ENCODE results near the gene SLC50A1.

SLC50A1 gene

DNA sequence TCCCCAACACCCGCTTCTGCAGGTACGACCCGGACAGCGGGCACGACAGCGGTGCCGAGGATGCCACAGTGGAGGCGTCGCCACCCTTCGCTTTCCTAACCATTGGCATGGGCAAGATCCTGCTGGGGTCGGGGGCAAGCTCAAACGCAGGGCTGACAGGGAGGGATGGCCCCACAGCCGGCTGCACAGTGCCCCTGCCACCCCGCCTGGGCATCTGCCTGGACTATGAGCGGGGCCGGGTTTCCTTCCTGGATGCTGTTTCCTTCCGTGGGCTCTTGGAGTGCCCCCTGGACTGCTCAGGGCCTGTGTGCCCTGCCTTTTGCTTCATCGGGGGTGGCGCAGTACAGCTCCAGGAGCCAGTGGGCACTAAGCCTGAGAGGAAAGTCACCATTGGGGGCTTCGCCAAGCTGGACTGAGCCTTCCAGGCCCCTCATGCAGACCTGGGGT lies 48.1 kb downstream of the SLC50A1 start:
- DNase-seq: no peak

DNA sequence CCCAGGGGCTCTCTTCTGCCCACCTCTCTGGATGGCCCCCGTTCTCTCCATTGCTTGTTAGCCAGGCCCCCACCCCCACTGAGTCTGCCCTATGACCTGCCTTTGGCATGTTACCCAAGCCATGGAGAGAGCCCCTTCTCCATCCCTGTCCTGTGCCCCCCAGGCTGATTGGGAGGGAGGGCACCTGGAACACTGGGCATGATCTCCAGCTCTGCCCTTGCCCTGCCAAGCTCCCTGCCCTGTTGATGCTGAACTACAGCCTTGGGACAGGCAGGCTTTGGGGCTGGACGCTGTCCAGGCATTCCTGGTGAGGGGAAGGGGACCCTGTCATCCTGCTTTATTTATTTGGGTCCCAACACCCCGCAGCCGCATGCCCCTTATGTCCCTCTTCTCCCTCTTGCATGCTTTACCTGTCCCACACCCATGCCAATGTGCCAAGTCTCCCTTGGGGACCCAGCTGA lies 48.7 kb downstream of the SLC50A1 start:
- DNase-seq: no peak

DNA sequence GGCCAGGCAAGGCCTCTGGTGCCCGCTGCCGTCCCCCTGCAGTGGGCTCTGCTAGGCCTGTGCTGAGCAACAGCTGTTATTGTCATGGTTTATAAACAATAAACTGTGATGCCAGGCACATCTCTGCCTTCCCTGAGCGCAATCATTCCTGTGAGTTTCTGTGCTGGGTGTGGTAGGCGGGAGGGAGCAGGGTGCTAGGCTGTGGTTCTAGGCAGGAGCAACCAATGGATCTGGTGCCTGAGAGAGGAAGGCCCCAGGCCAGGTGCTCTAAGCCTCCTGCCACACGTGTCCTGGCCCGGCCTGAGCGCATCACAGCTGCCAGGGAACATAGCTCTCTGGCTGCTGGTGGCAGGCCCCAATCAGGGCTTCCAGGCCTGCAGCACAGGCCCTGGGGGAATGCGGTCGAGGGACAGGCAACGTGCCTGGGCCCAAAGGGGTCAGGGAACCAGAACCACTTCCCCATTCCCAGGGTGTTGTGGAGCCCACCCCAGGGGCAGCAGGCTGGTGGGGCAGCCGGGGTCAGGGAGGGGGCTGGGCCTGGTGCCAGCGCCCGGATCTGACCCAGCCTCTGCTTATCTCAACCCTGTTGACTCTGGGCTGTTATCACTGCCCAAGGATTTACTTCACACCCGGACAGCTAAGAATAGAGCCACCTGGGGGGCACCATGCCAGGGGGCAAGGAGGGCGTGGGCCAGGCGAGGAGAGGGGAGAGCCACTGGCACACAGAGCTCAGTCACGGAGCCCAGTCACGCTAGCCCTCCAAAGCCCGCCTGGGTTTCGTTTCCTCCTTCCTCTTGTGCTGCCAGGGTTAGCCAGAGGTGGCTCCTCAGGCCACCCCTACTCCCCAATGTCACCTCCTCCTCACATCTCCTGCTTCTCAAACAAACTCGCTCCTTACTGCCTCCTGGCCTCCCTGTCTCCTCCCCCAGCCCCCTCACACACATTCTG lies 49.5 kb downstream of the SLC50A1 start:
- DNase-seq: no peak

DNA sequence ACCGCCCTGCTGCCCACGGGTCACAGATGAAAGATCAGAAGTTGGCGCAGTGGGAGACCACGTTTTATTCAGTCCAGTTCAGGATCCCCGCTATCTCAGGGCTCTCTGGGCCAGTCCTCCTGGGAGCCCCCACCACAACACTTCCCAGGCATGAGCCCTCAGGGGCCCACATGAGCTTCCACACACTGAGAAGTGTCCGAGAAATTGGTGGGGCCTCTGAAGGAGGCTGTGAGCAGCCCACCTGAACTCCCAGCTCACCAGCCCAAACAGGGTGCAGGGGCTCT lies 50.1 kb downstream of the SLC50A1 start:
- DNase-seq: no peak

DNA sequence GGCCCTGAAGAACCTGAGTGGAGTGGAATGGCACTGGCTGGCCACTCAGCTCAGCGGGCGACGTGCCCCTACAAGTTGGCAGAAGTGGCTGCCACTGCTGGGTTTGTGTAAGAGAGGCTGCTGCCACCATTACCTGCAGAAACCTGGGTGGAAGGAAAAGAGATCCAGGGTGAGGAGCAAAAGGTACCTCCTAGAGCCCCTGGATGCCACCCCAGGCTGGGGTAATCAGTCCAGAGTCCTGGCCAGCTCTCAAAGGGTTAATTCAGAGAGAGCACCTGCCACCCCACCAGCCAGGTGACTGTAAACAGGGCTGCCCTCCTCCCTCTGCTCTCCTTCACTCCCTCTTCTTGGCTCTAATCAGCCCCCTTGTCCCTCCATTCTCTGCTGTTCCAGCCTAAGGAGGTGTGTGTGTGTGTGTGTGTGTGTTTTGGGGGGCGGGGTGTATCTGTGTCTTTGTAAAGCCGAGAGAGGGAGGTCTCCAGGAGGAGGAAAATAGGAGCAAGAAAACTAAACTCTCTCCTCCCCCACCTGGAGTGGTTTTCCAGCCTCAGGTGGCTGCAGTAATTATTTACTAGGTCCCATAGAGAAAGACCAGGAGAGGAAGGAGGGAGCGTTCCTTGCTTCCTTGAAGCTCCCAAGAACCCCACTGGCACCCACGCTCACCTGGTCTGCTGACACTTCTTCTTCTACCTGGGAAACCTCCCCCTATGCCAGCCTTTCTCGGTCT lies 50.6 kb downstream of the SLC50A1 start:
- no peak for DNase-seq

DNA sequence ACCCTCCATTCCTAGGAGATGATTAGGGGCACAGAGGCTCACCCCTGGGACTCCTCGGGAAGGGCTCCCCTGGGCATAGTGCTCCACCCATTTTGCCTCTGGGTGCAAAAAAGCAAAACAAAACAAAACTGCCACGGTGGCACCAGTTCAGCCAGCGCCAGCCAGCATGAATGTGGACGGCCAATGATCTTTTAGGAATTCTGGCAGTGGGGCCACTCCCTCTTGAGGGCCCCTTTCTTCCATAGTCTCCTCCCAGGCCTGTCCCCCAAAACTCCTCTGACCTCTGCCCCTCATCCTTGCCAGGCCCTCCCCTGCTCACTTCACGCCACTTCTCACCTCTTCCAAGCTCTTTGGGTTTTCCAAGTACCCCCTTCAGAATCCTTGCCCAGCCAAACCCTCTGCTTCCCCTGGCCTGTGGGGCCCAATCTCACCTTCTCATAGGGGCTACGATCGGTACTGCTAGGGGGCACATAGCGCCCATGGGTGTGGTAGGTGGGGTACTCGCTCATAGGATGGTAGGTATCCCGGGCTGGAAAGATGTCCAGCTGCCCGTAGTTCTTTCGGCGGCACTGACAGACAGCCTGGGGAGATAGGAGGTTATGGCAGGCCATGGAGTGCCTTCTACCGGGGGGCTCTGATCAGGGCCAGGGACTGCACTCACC lies 51.3 kb downstream of the SLC50A1 start:
- no peak for DNase-seq

DNA sequence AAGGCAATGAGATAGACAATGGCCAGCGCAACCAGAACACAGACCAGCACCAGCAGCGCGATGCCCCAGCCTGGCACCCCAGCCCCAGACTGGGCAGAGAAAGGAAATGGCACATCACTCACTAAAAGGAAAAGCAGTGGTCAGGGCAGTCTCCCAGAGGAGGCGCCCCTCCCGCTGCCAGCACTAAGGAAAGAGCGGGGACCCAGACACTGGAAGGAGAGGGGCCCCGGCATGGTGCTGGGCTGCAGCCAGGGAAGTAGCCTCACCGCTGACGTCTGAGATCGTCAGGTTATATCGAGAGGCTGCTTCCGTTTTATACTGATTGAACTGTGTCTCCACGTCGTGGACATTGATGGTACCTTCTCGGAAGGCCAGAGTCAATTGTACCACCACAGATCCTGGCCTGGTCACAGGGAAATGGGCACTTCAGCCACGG lies 51.8 kb downstream of the SLC50A1 start:
- no peak for DNase-seq

DNA sequence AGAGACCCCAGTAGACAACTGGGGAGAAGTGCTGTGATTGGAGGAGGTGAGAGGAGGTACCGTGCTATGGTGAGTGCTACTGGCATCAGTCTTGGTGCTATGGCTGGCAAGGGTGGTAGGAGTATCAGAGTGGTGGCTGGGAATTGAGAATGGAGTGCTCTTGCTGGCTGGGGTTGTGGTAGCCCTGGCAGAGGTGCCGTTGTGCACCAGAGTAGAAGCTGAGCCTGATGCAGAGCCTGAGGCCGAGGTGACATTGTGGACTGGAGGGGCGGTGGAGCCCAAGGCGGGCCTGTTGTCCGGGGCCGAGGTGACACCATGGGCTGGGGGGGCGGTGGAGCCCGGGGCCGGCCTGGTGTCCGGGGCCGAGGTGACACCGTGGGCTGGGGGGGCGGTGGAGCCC lies 52.6 kb downstream of the SLC50A1 start:
- no peak for DNase-seq
